GM12878 (cell line): ENCODE data around the gene AP3D1. TPM values are rescaled to one million over a fixed set of nuclear protein-coding genes. Genes with fewer than 3 reads are reported as not detected.

Experiments used
- ATAC-seq: fragments of 200-7000 bp; cut with Tn5 transposase; 3 replicates; pipeline ENCODE4 v1.9.1; 2020; ENCODE audit warnings: mild to moderate bottlenecking, moderate library complexity
- BruUV-seq: library from RNA; stranded (reverse); fragments of 400-500 nt; replicated peaks from 2 replicates; lab custom pipeline; 2021; lab: Mats Ljungman, UMichigan
- CTCF ChIA-PET: fragments of 300-600 bp; sonication (Branson Sonifier 250); formaldehyde crosslinking; extraction: SDS; loops from one replicate; lab custom pipeline; 2021; ENCODE audit warnings: inconsistent platforms; lab: Yijun Ruan, JAX
- POLR2A ChIA-PET: fragments of 350-600 bp; formaldehyde crosslinking; extraction: SDS; loops from one replicate; lab custom pipeline; 2021; ENCODE audit warnings: inconsistent platforms; lab: Charles Lee
- RAD21 ChIA-PET: fragments of 300-600 bp; sonication (Branson Sonifier 250); formaldehyde crosslinking; loops from one replicate; lab custom pipeline; 2023; ENCODE audit warnings: antibody characterized with exemption; ENCODE audit not compliant: unreplicated experiment; lab: Charles Lee
- SMC1A ChIA-PET: fragments of 300-600 bp; sonication (Branson Sonifier 250); formaldehyde crosslinking; loops from one replicate; lab custom pipeline; 2023; ENCODE audit not compliant: unreplicated experiment, uncharacterized antibody; lab: Charles Lee
- DNase-seq: peaks from one replicate; pipeline ENCODE4 v3.0.0-alpha.2; 2011; ENCODE audit warnings: low read depth, low spot score
- FAIRE-seq: peaks from 3 replicates; lab custom pipeline; 2011; peaks lifted over from hg19 to GRCh38; lab: Jason Lieb, UNC
- H2AFZ ChIP-seq: 2 replicates; pipeline ENCODE4 v1.6.0; 2011; ENCODE audit warnings: low read depth, low read length, control low read depth; ENCODE audit not compliant: control insufficient read depth
- H3K27ac ChIP-seq: 2 replicates; pipeline ENCODE4 v1.5.1; 2011; ENCODE audit warnings: control low read depth; ENCODE audit not compliant: control insufficient read depth, insufficient read depth
- H3K27me3 ChIP-seq, 2 experiments: replicated peaks in 1 of 2; 2 replicates each; pipeline versions ENCODE4 v1.6.0 to v1.6.1; 2011; ENCODE audit warnings: low read length in 1 of 2; ENCODE audit not compliant: control insufficient read depth in 2 of 2, insufficient read depth in 2 of 2
- H3K36me3 ChIP-seq, 2 experiments: 2 replicates each; pipeline ENCODE4 v1.5.1; 2011; ENCODE audit warnings: low read length in 1 of 2; ENCODE audit not compliant: control insufficient read depth in 2 of 2, insufficient read depth in 2 of 2
- H3K4me1 ChIP-seq: 2 replicates; pipeline ENCODE4 v1.6.1; 2011; ENCODE audit warnings: mild to moderate bottlenecking, low read length, moderate library complexity, mixed read lengths; ENCODE audit not compliant: control insufficient read depth, insufficient read depth
- H3K4me2 ChIP-seq: 2 replicates; pipeline ENCODE4 v1.6.0; 2011; ENCODE audit warnings: control low read depth; ENCODE audit not compliant: control insufficient read depth, insufficient read depth
- H3K4me3 ChIP-seq: fragments of 200-600 bp; sonication (generic); 2 replicates; pipeline ENCODE4 v1.5.1; 2016
- H3K79me2 ChIP-seq: 2 replicates; pipeline ENCODE4 v1.6.0; 2011; ENCODE audit warnings: low read length; ENCODE audit not compliant: control insufficient read depth, insufficient read depth
- H3K9ac ChIP-seq: 2 replicates; pipeline ENCODE4 v1.8.0; 2011; ENCODE audit warnings: low read length, control low read depth, mixed read lengths; ENCODE audit not compliant: control insufficient read depth, insufficient read depth
- H3K9me3 ChIP-seq: replicated peaks from 3 replicates; pipeline ENCODE4 v1.5.1; 2011; ENCODE audit warnings: mild to moderate bottlenecking, low read length; ENCODE audit not compliant: control insufficient read depth, insufficient read depth
- H4K20me1 ChIP-seq: 2 replicates; pipeline ENCODE4 v1.6.0; 2011; ENCODE audit not compliant: control insufficient read depth, insufficient read depth
- BCL11A ChIP-seq: IDR thresholded peaks from 2 replicates; pipeline ENCODE4 v1.6.1; 2011; ENCODE audit warnings: low read depth, low read length
- BCLAF1 ChIP-seq: fragments of 450-650 bp; IDR thresholded peaks from 2 replicates; pipeline ENCODE4 v1.6.1; 2017; ENCODE audit warnings: antibody characterized with exemption, mild to moderate bottlenecking, moderate library complexity
- CEBPZ ChIP-seq: fragments of 150-350 bp; IDR thresholded peaks from 2 replicates; pipeline ENCODE4 v1.6.1; 2016; ENCODE audit warnings: low read depth, low read length
- FOXK2 ChIP-seq: fragments of 450-650 bp; IDR thresholded peaks from 2 replicates; pipeline ENCODE4 v1.6.1; 2017; ENCODE audit warnings: mild to moderate bottlenecking, moderate library complexity
- HSF1 ChIP-seq: fragments of 150-350 bp; IDR thresholded peaks from 2 replicates; pipeline ENCODE4 v1.6.1; 2014; ENCODE audit warnings: mild to moderate bottlenecking, low read depth, low read length
- PML ChIP-seq: IDR thresholded peaks from 2 replicates; pipeline ENCODE4 v1.6.1; 2012; ENCODE audit warnings: low read length, inconsistent platforms
- RCOR1 ChIP-seq: conservative IDR thresholded peaks from 2 replicates; pipeline ENCODE4 v1.6.1; 2012; ENCODE audit warnings: low read depth, low read length, improper control_type of control experiment
- RUNX3 ChIP-seq: IDR thresholded peaks from 2 replicates; pipeline ENCODE4 v1.6.1; 2012; ENCODE audit warnings: low read length, inconsistent platforms
- SKIL ChIP-seq: fragments of 450-650 bp; IDR thresholded peaks from 2 replicates; pipeline ENCODE4 v1.6.1; 2017; ENCODE audit warnings: mild to moderate bottlenecking, low read depth, inconsistent platforms; ENCODE audit not compliant: poor library complexity, severe bottlenecking
- YY1 ChIP-seq: IDR thresholded peaks from 2 replicates; pipeline ENCODE4 v1.6.1; 2011; ENCODE audit warnings: low read depth, mild to moderate bottlenecking, low read length
- WGBS: methylation state at CpG from one replicate; pipeline ENCODE4 v1.1.6; 2016; ENCODE audit warnings: low lambda C conversion rate; ENCODE audit not compliant: insufficient replicate concordance, insufficient coverage; ENCODE audit errors: missing lambda C conversion rate; 5-methylcytosine and 5-hydroxymethylcytosine counted together
- in situ Hi-C: fragments of 300-500 bp; cut with MboI; formaldehyde crosslinking; loops from 9 replicates; pipeline ENCODE4 v1.14.3; 2018; ENCODE audit warnings: mixed read lengths
- intact Hi-C: fragments of 100-400 bp; cut with micrococcal nuclease; formaldehyde crosslinking; loops from one replicate; pipeline ENCODE4 v1.14.2; 2022; ENCODE audit not compliant: unreplicated experiment
- polyA plus RNA-seq, 11 experiments: library from polyadenylated mRNA; depleted of rRNA in 4 of 11; unstranded in 6 of 11; stranded (reverse) in 5 of 11; fragments of >200 nt; fragmentation: Nextera tagmentation in 4 of 11; fragmentation: Illumina TruSeq in 1 of 11; extraction: Ambion mirVana in 4 of 11; extraction: Trizol in 1 of 11; gene quantifications; 1 replicate in 1 of 11; 2 replicates in 10 of 11; pipeline versions ENCODE4 v1.2.1 to v1.2.3, GENCODE V29; 2011 to 2016; ENCODE audit warnings: inconsistent platforms in 2 of 11, missing spikeins in 2 of 11, low read depth in 1 of 11
- total RNA-seq, 4 experiments: library from RNA; depleted of rRNA in 3 of 4; stranded (reverse); fragments of >200 nt in 3 of 4; fragmentation: Illumina TruSeq in 1 of 4; extraction: Trizol in 1 of 4; gene quantifications; 2 replicates each; pipeline versions ENCODE4 v1.2.1 to v1.2.3, GENCODE V29; 2013 to 2021

The AP3D1 gene
- total and polyA plus RNA-seq, 10 of the 15 experiments (the other 5 are each of a cell fraction or from before 2014, with no cell fraction given): 1.5 to 108 (median 59.1) TPM

- ChIA-PET POLR2A (no interaction called here), RAD21 (no interaction called here)
- H3K36me3 ChIP-seq: peaks cover 11 to 70% of the 10 kb centered on the region in 2 experiments; a peak in 3 of 4 replicates
- H3K9me3 ChIP-seq: no peaks in the 10 kb centered on the region
- no TSS peak for BruUV-seq
- FAIRE-seq: no peak
- TF ChIP-seq FOXK2 (no peak), RUNX3 (no peak), BCLAF1 (no peak), HSF1 (no peak), RCOR1 (no peak), CEBPZ (no peak), SKIL (no peak), YY1 (no peak), PML (no peak), BCL11A (no peak)
- TF ChIP-seq, all 136 proteins: peak for 0
- intact Hi-C loops (no loop called here), in situ Hi-C loops (no loop called here)
- WGBS: 91% methylated on average over 18 of the region's 18 CpGs
- Histone ChIP-seq H3K27ac (no peak overlapping the region), H3K9ac (no peak overlapping the region), H3K4me2 (no peak overlapping the region), H3K79me2 (peaks cover 8% of the 10 kb centered on the region), H3K4me1 (no peaks in the 10 kb centered on the region), H3K4me3 (no peak overlapping the region), H4K20me1 (no peaks in the 10 kb centered on the region), H2AFZ (no peak overlapping the region), H3K27me3 (no peaks in the 10 kb centered on the region)
- ATAC-seq (no peak), DNase-seq (no peak)
- SMC1A ChIA-PET: no interaction called here
- CTCF ChIA-PET: no interaction called here
These were observed 42.4 kb upstream of the AP3D1 start for GRCh38 chr19:2193807-2194206.
